K562 (cell line): Measurements from ENCODE around the gene SNUPN. TPM values are rescaled to one million over a fixed set of nuclear protein-coding genes. Genes with fewer than 3 reads are reported as not detected.

Experiments used
- ARNT ChIP-seq, 2 experiments: fragments of 450-650 bp; IDR thresholded peaks; 2 replicates each; pipeline ENCODE4 v1.6.1; 2016; ENCODE audit warnings: mild to moderate bottlenecking in 1 of 2
- EHMT2 ChIP-seq: fragments of 450-650 bp; IDR thresholded peaks from 2 replicates; pipeline ENCODE4 v1.6.1; 2018; ENCODE audit warnings: antibody characterized with exemption
- EP300 ChIP-seq: IDR thresholded peaks from 2 replicates; pipeline ENCODE4 v1.6.1; 2012; ENCODE audit warnings: low read length, improper control_type of control experiment
- EZH2 ChIP-seq: IDR thresholded peaks from 2 replicates; pipeline ENCODE4 v1.6.1; 2012; ENCODE audit warnings: low read depth, mild to moderate bottlenecking, inconsistent platforms, low read length, borderline replicate concordance
- FIP1L1 ChIP-seq: fragments of 200-400 bp; formaldehyde crosslinking; IDR thresholded peaks from 2 replicates; pipeline ENCODE4 v1.6.1; 2018; ENCODE audit warnings: mild to moderate bottlenecking, low read depth, low read length; ENCODE audit not compliant: poor library complexity, severe bottlenecking
- GABPB1 ChIP-seq: sonication (generic); formaldehyde crosslinking; IDR thresholded peaks from 2 replicates; pipeline ENCODE4 v1.8.0; 2022; ENCODE audit warnings: mild to moderate bottlenecking, missing genetic modification reagents
- IRF2 ChIP-seq: sonication (generic); formaldehyde crosslinking; IDR thresholded peaks from 2 replicates; pipeline ENCODE4 v1.8.1; 2022; ENCODE audit warnings: mild to moderate bottlenecking, missing genetic modification reagents
- LEF1 ChIP-seq: fragments of 450-650 bp; IDR thresholded peaks from 2 replicates; pipeline ENCODE4 v1.6.1; 2016; ENCODE audit warnings: mild to moderate bottlenecking
- MBD2 ChIP-seq: sonication (generic); IDR thresholded peaks from 2 replicates; pipeline ENCODE4 v1.6.1; 2016; ENCODE audit warnings: low read depth, borderline replicate concordance
- MCM3 ChIP-seq: fragments of 450-650 bp; IDR thresholded peaks from 2 replicates; pipeline ENCODE4 v1.6.1; 2016
- MEIS2 ChIP-seq: fragments of 450-650 bp; IDR thresholded peaks from 2 replicates; pipeline ENCODE4 v1.6.1; 2014; ENCODE audit warnings: mild to moderate bottlenecking; ENCODE audit not compliant: partially characterized antibody
- NFIC ChIP-seq: fragments of 450-650 bp; IDR thresholded peaks from 2 replicates; pipeline ENCODE4 v1.6.1; 2017; ENCODE audit warnings: mild to moderate bottlenecking, inconsistent platforms
- PHB2 ChIP-seq: fragments of 450-650 bp; IDR thresholded peaks from 2 replicates; pipeline ENCODE4 v1.6.1; 2017; ENCODE audit warnings: low read depth
- POLR2H ChIP-seq: IDR thresholded peaks from 2 replicates; pipeline ENCODE4 v1.6.1; 2016; ENCODE audit warnings: missing genetic modification characterization, low read depth, mild to moderate bottlenecking, control low read depth, missing compliant biosample characterization, moderate library complexity
- RBM25 ChIP-seq: fragments of 200-400 bp; formaldehyde crosslinking; IDR thresholded peaks from 2 replicates; pipeline ENCODE4 v1.6.1; 2018; ENCODE audit warnings: low read length, low read depth, moderate library complexity; ENCODE audit not compliant: severe bottlenecking
- TAF7 ChIP-seq: fragments of 450-650 bp; IDR thresholded peaks from 2 replicates; pipeline ENCODE4 v1.6.1; 2016; ENCODE audit warnings: missing genetic modification characterization, missing compliant biosample characterization
- TFAP4 ChIP-seq: sonication (generic); formaldehyde crosslinking; IDR thresholded peaks from 2 replicates; pipeline ENCODE4 v1.8.0; 2022; ENCODE audit warnings: missing genetic modification reagents, mild to moderate bottlenecking, moderate library complexity, borderline replicate concordance
- THRAP3 ChIP-seq: fragments of 450-650 bp; IDR thresholded peaks from 2 replicates; pipeline ENCODE4 v1.6.1; 2016; ENCODE audit warnings: mild to moderate bottlenecking, inconsistent platforms, borderline replicate concordance
- ZFP1 ChIP-seq: fragments of 450-650 bp; formaldehyde crosslinking; IDR thresholded peaks from 2 replicates; pipeline ENCODE4 v1.4.0; 2020; ENCODE audit warnings: mild to moderate bottlenecking, mixed read lengths
- ZNF165 ChIP-seq: fragments of 250-450 bp; sonication (Bioruptor Pico); IDR thresholded peaks from 2 replicates; pipeline ENCODE4 v1.4.0; 2020; ENCODE audit warnings: borderline replicate concordance
- ZNF232 ChIP-seq: sonication (generic); formaldehyde crosslinking; IDR thresholded peaks from 2 replicates; pipeline ENCODE4 v1.8.0; 2022; ENCODE audit warnings: mild to moderate bottlenecking, missing genetic modification reagents
- ZNF354B ChIP-seq: fragments of 250-450 bp; sonication (Bioruptor Pico); IDR thresholded peaks from 2 replicates; pipeline ENCODE4 v1.4.0; 2020
- polyA plus RNA-seq, 8 experiments: library from polyadenylated mRNA; depleted of rRNA in 4 of 8; stranded (reverse) in 5 of 8; unstranded in 3 of 8; fragments of >200 nt; fragmentation: Nextera tagmentation in 2 of 8; fragmentation: Illumina TruSeq in 1 of 8; extraction: Ambion mirVana in 2 of 8; extraction: Trizol in 1 of 8; gene quantifications; 2 replicates each; pipeline versions ENCODE4 v1.2.1 to v1.2.3, GENCODE V29; 2011 to 2014; ENCODE audit warnings: inconsistent platforms in 1 of 8, missing spikeins in 1 of 8
- total RNA-seq, 7 experiments: library from RNA; depleted of rRNA in 6 of 7; stranded (reverse); fragments of >200 nt in 6 of 7; fragmentation: Illumina TruSeq in 2 of 7; extraction: Trizol in 2 of 7; gene quantifications; 2 replicates each; pipeline versions ENCODE4 v1.2.1 to v1.2.3, GENCODE V29; 2011 to 2021; ENCODE audit warnings: low replicate concordance in 1 of 7
- TF ChIP-seq, protein P1 (sequence below): sonication (generic); formaldehyde crosslinking; IDR thresholded peaks from 2 replicates; pipeline ENCODE4 v1.8.0; 2022; ENCODE audit warnings: mild to moderate bottlenecking, missing genetic modification reagents
- TF ChIP-seq, protein P2 (sequence below): sonication (generic); formaldehyde crosslinking; IDR thresholded peaks from 2 replicates; pipeline ENCODE4 v1.8.1; 2023; ENCODE audit warnings: missing genetic modification reagents, mild to moderate bottlenecking, borderline replicate concordance

SNUPN gene
- total and polyA plus RNA-seq, 9 of the 15 experiments (the other 6 are each of a cell fraction or from before 2014, with no cell fraction given) = 32.2 to 78.3 (median 40.0) TPM

- TF ChIP-seq RBM25 = peak; percentile 84
- peak; percentile 88 for TF ChIP-seq MBD2
- TF ChIP-seq TFAP4 (CRISPR knock-in tag) = peak; percentile 95
- TF ChIP-seq TAF7 = peak; percentile 49; the same call in 1 of the 2 replicates
- TF ChIP-seq IRF2 (CRISPR knock-in tag) = no peak
- peak; percentile 73; the same call in 1 of the 2 replicates for TF ChIP-seq NFIC
- TF ChIP-seq ZNF165 (CRISPR knock-in tag) = no peak
- no peak for TF ChIP-seq LEF1
- TF ChIP-seq, protein P1, sequence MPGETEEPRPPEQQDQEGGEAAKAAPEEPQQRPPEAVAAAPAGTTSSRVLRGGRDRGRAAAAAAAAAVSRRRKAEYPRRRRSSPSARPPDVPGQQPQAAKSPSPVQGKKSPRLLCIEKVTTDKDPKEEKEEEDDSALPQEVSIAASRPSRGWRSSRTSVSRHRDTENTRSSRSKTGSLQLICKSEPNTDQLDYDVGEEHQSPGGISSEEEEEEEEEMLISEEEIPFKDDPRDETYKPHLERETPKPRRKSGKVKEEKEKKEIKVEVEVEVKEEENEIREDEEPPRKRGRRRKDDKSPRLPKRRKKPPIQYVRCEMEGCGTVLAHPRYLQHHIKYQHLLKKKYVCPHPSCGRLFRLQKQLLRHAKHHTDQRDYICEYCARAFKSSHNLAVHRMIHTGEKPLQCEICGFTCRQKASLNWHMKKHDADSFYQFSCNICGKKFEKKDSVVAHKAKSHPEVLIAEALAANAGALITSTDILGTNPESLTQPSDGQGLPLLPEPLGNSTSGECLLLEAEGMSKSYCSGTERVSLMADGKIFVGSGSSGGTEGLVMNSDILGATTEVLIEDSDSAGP (CRISPR knock-in tag) = peak; percentile 55; the same call in 1 of the 2 replicates
- TF ChIP-seq MEIS2 = peak; percentile 26
- TF ChIP-seq, protein P2, sequence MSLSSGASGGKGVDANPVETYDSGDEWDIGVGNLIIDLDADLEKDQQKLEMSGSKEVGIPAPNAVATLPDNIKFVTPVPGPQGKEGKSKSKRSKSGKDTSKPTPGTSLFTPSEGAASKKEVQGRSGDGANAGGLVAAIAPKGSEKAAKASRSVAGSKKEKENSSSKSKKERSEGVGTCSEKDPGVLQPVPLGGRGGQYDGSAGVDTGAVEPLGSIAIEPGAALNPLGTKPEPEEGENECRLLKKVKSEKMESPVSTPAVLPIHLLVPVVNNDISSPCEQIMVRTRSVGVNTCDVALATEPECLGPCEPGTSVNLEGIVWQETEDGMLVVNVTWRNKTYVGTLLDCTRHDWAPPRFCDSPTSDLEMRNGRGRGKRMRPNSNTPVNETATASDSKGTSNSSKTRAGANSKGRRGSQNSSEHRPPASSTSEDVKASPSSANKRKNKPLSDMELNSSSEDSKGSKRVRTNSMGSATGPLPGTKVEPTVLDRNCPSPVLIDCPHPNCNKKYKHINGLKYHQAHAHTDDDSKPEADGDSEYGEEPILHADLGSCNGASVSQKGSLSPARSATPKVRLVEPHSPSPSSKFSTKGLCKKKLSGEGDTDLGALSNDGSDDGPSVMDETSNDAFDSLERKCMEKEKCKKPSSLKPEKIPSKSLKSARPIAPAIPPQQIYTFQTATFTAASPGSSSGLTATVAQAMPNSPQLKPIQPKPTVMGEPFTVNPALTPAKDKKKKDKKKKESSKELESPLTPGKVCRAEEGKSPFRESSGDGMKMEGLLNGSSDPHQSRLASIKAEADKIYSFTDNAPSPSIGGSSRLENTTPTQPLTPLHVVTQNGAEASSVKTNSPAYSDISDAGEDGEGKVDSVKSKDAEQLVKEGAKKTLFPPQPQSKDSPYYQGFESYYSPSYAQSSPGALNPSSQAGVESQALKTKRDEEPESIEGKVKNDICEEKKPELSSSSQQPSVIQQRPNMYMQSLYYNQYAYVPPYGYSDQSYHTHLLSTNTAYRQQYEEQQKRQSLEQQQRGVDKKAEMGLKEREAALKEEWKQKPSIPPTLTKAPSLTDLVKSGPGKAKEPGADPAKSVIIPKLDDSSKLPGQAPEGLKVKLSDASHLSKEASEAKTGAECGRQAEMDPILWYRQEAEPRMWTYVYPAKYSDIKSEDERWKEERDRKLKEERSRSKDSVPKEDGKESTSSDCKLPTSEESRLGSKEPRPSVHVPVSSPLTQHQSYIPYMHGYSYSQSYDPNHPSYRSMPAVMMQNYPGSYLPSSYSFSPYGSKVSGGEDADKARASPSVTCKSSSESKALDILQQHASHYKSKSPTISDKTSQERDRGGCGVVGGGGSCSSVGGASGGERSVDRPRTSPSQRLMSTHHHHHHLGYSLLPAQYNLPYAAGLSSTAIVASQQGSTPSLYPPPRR (CRISPR knock-in tag) = no peak
- no peak for TF ChIP-seq THRAP3
- TF ChIP-seq MCM3 = no peak
- TF ChIP-seq POLR2H = peak; percentile 95
- TF ChIP-seq FIP1L1 = peak; percentile 89
- no peak for TF ChIP-seq EHMT2
- no peak for TF ChIP-seq ZFP1 (CRISPR knock-in tag)
- TF ChIP-seq ZNF232 = peak; percentile 80
- no peak for TF ChIP-seq EZH2
- TF ChIP-seq GABPB1 = peak; percentile 65
- no peak for TF ChIP-seq ZNF354B
- TF ChIP-seq PHB2 = no peak
- no peak for TF ChIP-seq EP300
- no peak for TF ChIP-seq ARNT (IDR thresholded peaks at IDR 0.05)
Measured at GRCh38 chr15:75639709-75640482, 14.4 kb upstream of the SNUPN start, which contains the start of gene IMP3 (continued).
